Stimulated activated CD4-positive, alpha-beta T cell treated with anti-CD3 and anti-CD28 coated beads, Interleukin-4, amount 100 ng/mL, for 48 hours (primary cell): ENCODE data around the gene NFATC2.

Source experiments
- DNase-seq, 2 donors: peaks; one replicate each; pipeline ENCODE4 v3.0.0-alpha.2; 2020; ENCODE audit warnings: low read depth in 2 of 2

Gene NFATC2

GRCh38 chr20:51392614-51393186 is 149.8 kb downstream of the NFATC2 start:
- no peak for DNase-seq

- no peak for DNase-seq
Observed at GRCh38 chr20:51391926-51392325, 150.6 kb downstream of the NFATC2 start.

- no peak for DNase-seq
Observed at GRCh38 chr20:51389543-51390264, 152.8 kb downstream of the NFATC2 start.

GRCh38 chr20:51388756-51389542 is 153.6 kb downstream of the NFATC2 start:
- no peak for DNase-seq

GRCh38 chr20:51388227-51388626 is 154.3 kb downstream of the NFATC2 start:
- no peak for DNase-seq

- DNase-seq = no peak
Observed at GRCh38 chr20:51387125-51387875, 155.2 kb downstream of the NFATC2 start.

GRCh38 chr20:51386586-51386985 is 155.9 kb downstream of the NFATC2 start:
- peak in 1 of 2 donors; percentile 45 for DNase-seq

GRCh38 chr20:51385646-51386530 is 156.6 kb downstream of the NFATC2 start:
- no peak for DNase-seq

- no peak for DNase-seq
Observed at GRCh38 chr20:51384875-51385274, 157.6 kb downstream of the NFATC2 start.

GRCh38 chr20:51383891-51384510 is 158.5 kb downstream of the NFATC2 start:
- DNase-seq = no peak

- no peak for DNase-seq
Observed at GRCh38 chr20:51382986-51383821, 159.3 kb downstream of the NFATC2 start.

- no peak for DNase-seq
Observed at GRCh38 chr20:51382111-51382985, 160.2 kb downstream of the NFATC2 start.

GRCh38 chr20:51381557-51381956 is 161.0 kb downstream of the NFATC2 start:
- no peak for DNase-seq

- DNase-seq = no peak
Observed at GRCh38 chr20:51380401-51381385, 161.8 kb downstream of the NFATC2 start.

GRCh38 chr20:51379601-51380341 is 162.7 kb downstream of the NFATC2 start:
- no peak for DNase-seq

- no peak for DNase-seq
Observed at GRCh38 chr20:51378171-51378928, 164.2 kb downstream of the NFATC2 start.
